CD4-positive, alpha-beta T cell treated with Interferon alpha-2 for 1 hour (primary cell): ENCODE measurements around the gene TMEM183A.
A peak's percentile ranks its signal among the peaks of the same experiment; 100 is the strongest.

ENCODE experiments used
- DNase-seq, 2 donors: peaks; one replicate each; pipeline ENCODE4 v3.0.0-alpha.2; 2020 to 2022

Gene TMEM183A

GRCh38 chr1:203031467-203031866 lies 24.3 kb downstream of the TMEM183A start:
- no peak for DNase-seq

DNA sequence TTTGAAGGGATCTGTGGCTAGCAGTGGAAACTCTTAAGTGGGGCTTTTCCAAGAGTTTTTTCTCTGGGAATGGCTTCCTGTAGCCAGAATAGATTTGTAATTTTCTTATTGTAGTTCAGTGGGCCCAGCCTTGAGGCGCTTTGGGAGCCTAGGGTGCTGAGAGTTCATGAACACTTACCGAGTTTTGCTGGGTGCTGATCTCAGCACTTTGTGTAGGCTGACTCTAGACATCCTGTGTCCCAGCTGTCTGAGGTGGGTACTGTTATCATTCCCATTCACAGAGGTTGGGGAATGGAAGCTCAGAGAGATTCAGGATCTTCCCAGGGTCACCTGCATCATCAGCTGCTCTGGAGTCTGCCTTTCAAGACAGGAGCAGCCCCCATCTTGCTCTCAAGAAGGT lies 26.1 kb downstream of the TMEM183A start:
- DNase-seq: no peak

- no peak for DNase-seq
These were observed 26.7 kb downstream of the TMEM183A start for GRCh38 chr1:203033917-203034316.

- no peak for DNase-seq
These were observed 27.4 kb downstream of the TMEM183A start for GRCh38 chr1:203034422-203035110.

- DNase-seq: no peak
These were observed 28.2 kb downstream of the TMEM183A start for GRCh38 chr1:203035111-203036000.

DNA sequence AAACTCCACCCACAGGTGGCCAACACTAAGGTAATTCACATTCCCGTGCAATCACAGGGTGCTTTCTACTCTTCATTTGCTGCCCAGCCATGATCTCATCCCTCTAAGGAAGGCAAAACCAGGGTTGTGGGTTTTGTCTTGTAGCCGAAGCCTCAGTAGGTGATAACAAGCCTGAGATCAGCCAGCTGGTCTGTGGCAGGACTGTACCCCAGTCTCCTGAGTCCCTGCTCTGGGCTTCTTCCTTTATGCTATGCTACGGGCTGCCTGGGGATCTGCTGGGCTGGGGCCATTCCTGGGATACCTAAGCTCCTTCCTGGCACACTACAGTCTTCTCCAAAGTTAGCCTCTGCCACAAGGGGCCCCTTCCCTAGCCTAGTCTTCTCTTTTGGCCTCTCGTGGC lies 29.0 kb downstream of the TMEM183A start:
- DNase-seq: no peak

GRCh38 chr1:203036537-203036936 lies 29.4 kb downstream of the TMEM183A start:
- no peak for DNase-seq

DNA sequence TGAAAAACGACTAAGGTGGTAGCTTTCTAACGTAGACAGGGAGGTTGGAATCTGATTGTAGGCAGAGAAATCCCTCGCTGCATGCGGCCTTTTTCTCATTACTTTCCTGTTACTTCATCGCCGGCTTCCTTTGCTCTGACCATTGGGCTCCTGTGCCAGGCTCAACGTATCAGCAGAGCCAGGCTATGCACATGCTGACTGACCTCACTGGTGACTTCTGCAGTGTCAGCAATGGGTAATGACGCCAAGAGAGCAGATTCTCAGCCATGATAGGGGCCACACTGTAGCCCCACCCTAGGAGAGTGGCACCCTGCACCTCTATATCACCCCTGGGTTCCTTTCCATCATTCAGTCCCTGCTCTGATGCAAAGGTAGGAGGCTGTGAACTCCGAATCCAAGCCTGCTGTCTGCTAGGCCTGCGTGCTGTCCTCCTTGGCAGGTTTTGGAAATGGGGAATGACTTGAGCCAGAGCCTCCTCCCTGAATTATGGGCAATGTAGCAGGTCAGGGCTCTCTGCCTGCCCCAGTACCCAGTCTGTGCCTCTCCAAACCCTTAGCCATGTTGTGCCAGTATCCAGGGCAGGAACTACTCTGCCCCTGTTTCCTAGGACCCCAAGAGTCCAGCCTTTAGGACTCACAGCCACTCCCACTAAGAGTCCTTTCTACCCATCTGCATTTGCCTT lies 30.5 kb downstream of the TMEM183A start:
- no peak for DNase-seq

- no peak for DNase-seq
These were observed 31.1 kb downstream of the TMEM183A start for GRCh38 chr1:203038217-203038741.

- peak; percentile 63 to 67 for DNase-seq
These were observed 31.9 kb downstream of the TMEM183A start for GRCh38 chr1:203038891-203039608.

DNA sequence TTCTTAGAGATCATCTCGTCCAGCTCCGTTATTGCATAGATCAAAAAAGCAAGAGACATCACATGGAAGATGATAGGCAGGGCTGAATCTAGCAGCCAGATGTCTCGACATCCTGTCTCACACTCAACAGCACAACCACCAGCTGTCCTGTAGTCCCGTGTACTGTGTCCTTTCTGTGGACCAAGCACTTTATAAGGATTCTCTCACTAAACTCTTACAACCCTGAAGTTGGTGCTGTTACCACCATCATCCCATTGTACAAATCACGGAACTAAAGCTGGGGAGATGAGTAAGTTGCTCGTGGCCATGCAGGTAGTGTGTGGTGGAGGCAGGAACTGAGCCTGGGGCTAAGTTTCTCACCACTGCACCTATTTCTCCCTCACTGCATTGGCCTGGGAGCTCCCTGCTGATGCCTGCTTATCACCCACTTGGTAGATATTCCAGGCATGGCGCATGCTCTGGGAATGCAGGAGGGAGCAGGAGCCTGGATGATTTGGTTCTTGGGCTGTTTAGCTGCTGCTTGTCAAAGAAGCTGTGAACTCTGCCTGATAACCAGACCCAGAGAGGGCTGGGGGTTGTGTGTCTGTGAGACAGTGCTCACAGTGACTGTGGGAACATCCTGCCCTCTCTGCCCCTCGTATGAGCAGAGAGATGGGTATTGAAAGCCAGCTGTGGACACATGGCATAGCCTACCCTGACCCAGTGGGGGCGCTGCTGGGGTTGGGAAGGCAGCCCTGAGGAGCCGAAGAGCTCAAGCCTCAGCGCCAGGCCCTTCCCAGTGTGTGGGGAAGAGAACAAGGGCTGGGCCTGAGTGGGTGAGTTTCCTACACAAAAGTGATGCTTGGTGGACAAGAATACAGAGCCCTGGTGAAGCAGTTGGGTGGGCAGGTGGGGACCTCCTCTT lies 32.7 kb downstream of the TMEM183A start:
- no peak for DNase-seq

- DNase-seq: no peak
These were observed 33.5 kb downstream of the TMEM183A start for GRCh38 chr1:203040513-203041275.

DNA sequence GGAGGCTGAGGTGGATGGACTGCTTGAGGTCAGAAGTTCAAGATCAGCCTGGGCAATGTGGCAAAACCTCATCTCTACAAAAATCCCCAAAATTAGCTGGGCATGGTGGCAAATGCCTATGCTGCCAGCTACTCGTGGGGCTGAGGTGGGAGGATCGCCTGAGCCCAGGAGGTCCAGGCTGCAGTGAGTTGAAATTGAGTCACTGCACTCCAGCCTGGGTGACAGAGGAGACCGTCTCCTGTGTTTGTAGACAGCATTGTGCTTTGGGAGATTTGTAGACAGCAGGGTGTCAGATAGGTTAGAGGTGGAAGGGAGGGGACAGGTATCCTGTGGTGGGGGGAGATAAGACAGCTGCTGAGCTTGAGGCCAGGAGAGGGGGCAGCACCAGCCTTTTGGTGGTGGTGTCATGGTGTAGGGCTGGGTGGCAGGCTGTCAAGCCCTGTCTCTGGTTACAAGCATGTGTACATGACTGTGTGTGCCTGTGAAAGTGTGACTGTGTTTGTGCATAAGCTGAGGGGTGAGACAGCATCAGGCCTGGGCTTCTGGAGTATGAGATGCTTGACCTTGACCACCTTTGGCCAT lies 34.3 kb downstream of the TMEM183A start:
- no peak for DNase-seq

- no peak for DNase-seq
These were observed 36.8 kb downstream of the TMEM183A start for GRCh38 chr1:203043830-203044545.

DNA sequence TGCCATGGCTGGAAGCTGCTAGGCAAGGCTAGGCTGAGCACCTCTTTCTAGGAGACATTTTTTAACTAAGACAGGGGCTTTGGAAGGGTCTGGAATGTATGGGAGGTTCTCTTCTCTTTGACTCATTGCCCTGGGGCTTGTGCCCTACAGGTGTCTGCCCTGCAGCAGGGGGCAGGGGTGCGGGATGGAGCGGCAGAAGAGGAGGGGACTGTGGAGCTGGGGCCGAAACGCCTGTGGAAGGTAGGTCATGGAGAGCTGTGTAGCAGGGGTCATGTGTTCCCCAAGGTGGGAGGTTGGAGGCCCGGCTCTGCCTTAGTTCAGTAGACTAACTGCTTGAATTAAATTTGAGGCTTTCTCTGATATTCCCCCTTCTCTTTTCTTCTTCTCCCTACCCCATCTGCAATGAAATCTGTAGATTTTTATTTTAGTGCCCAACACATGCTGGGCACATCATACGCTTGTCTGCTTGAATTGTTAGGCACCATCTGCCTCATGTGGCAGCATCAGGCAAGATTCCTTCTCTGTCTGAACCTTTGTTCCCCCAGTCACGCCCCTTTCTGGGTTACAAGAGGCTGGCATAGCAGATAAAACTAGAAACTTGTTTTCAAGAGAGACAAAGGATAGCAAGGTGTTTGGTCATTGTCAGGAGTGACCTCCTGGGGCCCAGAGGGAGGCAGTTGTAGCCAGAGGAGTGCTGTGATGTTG lies 37.5 kb downstream of the TMEM183A start:
- no peak for DNase-seq

DNA sequence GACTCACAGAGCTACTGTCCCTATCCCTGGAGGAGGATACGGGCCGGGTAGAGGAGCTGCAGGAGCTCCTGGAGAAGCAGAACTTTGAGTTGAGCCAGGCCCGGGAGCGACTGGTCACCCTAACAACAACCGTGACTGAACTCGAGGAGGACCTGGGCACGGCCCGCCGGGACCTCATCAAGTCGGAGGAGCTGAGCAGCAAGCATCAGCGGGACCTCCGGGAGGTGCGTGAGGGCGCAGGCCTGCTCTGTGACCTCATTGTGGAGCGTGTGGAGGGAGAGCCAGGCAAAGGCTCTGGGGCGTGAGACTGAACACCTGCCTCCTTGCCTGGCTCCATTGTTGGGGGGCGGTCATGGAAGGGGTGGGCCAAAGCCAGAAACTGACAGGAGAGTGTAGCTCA lies 38.2 kb downstream of the TMEM183A start:
- no peak for DNase-seq

DNA sequence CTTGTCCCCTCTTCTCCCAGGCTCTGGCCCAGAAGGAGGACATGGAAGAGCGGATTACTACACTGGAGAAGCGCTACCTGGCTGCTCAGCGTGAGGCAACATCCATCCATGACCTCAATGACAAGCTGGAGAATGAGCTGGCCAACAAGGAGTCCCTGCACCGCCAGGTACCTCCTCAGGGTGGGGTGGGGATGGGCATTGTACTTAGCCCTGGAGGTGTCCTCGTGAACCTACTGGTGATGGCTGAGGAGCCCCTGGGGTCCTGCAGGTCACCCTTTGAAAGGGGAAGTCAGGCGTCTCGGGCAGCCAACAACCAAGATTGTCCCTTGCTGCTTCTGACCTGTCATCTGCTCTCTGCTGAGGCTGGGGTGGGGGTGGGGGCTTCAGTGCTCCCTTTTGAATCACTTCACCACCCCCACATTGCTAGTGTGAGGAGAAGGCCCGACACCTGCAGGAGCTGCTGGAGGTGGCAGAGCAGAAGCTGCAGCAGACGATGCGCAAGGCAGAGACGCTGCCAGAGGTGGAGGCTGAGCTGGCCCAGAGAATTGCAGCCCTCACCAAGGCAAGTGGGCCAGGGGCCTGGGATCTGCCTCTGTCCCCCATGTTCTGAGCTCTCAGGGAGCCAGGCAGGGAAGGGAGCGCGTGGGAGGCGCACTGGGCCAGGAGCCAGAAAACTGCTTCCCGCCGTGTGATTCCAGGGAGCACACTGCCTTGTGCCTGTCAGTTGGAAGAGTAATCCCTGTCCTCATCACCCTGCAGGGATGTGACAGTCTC lies 38.8 kb downstream of the TMEM183A start:
- no peak for DNase-seq

- DNase-seq: no peak
These were observed 39.9 kb downstream of the TMEM183A start for GRCh38 chr1:203046984-203047630.
